HG03432 (cell line): ENCODE measurements around the gene CRHBP.

Experiments
- ATAC-seq: cut with Tn5 transposase; IDR thresholded peaks from one replicate; pipeline ENCODE4 v1.9.1; 2021; ENCODE audit warnings: mild to moderate bottlenecking, moderate library complexity; ENCODE audit not compliant: unreplicated experiment

Gene CRHBP

DNA sequence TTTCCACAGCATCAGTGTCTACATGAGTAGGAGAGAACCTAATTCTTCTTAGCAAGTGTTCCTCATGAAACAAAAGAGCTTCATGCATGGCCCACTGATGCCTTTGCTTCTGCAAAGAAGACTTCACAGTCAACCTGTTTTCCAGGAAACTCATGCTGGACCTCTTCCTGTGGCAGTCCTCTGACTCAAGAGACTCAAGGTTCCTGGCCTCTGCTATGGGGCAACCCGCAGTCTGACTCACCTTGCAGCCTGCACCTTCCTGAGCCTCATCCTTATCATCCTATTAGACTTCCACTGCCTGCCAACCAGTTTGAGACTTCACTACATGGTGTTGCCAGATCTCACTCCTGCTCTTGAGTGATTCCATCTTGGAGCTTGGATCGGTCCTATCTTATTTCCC is 59.8 kb downstream of the CRHBP start:
- ATAC-seq, result no peak

DNA sequence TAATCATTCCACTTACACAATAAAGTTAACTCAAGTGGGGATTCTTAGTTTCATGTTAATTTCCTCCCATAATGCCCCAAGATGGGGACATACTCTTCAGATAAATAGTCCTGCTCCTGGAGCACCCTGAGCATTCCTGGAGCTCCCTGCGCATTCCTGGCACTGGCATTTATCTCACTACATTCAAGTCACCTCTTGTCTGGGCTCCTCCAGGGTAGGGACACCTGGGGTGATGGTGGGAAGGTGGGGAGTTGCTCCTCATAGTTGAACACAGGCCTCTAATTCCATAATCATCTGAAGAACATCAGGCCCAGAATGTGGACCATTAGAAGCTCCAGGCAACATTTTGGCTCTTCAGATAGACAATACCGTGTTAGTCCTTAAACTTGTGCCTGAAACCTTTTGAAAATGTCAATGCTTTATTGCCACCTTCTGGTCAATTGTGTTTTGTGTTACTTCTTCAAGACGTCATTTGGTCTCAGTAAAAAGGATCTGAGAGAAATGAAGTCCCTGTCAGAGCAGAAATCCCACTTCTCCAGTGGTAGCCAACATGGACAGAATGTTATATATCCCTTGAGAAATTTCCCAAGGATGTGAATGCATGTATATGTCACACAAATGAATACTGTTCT is 63.2 kb downstream of the CRHBP start:
- no peak for ATAC-seq

DNA sequence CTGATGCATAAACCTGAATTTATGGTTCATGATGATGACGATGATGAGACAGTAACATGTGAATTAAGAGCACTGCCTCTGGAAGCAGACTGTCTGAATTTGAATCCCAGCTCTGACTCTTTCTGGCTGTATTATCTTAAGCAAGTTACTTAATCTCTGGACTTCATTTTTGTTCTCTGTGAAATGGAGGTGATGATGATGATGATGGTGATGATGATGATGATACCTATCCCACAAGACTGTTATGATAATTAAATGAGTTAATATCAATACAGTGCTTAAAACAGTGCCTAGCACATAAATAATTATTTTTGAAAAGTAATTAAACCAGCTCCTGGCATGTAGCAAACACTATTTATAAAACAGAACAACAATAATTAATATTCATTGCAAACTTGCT is 64.1 kb downstream of the CRHBP start:
- ATAC-seq, result no peak

DNA sequence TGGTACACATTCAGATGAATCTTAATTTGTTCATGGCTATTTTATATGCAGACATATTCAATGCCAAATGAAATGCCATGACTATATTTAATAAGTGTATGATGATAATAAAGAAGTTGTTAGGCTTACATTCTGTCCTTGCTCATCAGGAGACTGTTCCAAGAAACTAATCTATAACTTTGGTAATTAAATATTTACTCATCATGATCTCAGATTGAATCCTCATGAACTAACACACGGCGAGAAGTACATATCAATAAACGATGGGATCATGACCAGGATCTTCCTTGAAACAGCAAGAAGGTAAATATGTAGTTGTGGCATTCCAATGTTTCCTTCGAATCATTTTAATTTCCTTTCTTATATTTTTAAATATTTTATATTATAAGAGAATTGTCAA is 64.8 kb downstream of the CRHBP start:
- no peak for ATAC-seq
